Large intestine (tissue), 3 donors: ENCODE results near the gene TP53TG5. TPM values are rescaled to one million over a fixed set of nuclear protein-coding genes. Genes with fewer than 3 reads are reported as not detected.

Experiments
- DNase-seq, 2 donors: peaks; one replicate each; pipeline versions ENCODE4 v3.0.0 to v3.0.0-alpha.2; 2013
- H3K27ac ChIP-seq: one replicate; pipeline ENCODE4 v1.5.1; 2013; ENCODE audit warnings: low read length
- H3K27me3 ChIP-seq: 2 replicates; pipeline ENCODE4 v1.6.1; 2013; ENCODE audit warnings: low read length; ENCODE audit not compliant: control insufficient read depth, insufficient read depth
- H3K36me3 ChIP-seq: 2 replicates; pipeline ENCODE4 v1.6.1; 2013; ENCODE audit warnings: low read length; ENCODE audit not compliant: control insufficient read depth, insufficient read depth
- H3K4me1 ChIP-seq: one replicate; pipeline ENCODE4 v1.6.1; 2013; ENCODE audit warnings: low read length; ENCODE audit not compliant: control insufficient read depth, insufficient read depth
- H3K4me3 ChIP-seq: one replicate; pipeline ENCODE4 v1.5.1; 2013; ENCODE audit warnings: low read length
- H3K9me3 ChIP-seq: one replicate; pipeline ENCODE4 v1.6.1; 2013; ENCODE audit warnings: mild to moderate bottlenecking, low read depth, low read length, moderate library complexity; ENCODE audit not compliant: control insufficient read depth
- WGBS: methylation state at CpG from one replicate; pipeline ENCODE4 v1.1.5; 2013; ENCODE audit warnings: low lambda C conversion rate; ENCODE audit not compliant: insufficient coverage; 5-methylcytosine and 5-hydroxymethylcytosine counted together
- polyA plus RNA-seq: library from polyadenylated mRNA; unstranded; fragments of 120-200 nt; gene quantifications from one replicate; pipeline ENCODE4 v1.2.1, GENCODE V29; 2013

TP53TG5 gene
- polyA plus RNA-seq, 1 donor, result 0.78 TPM

DNA sequence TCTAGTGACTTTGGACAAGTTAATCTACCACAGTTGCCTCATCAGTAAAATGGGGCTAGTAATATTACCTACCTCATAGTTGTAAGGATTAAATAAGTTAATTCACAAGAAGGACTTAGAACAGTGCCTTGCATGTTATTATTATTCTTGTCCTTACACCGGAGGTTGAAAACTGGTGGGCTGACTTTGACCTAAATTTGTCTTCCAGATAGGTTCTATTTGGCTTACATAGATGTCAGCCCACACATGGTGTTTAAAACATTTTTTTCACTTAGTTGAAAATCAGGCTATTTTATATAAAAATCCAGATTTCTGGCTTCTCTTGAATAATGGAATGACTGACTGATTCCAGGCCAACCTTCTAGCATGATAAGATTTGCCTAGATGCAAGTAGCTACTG, 11.9 kb downstream of the TP53TG5 start:
- Histone ChIP-seq H3K27me3 (no peaks in the 10 kb centered on the region), H3K9me3 (no peaks in the 10 kb centered on the region), H3K4me1 (peaks cover 22% of the 10 kb centered on the region), H3K27ac (no peak overlapping the region), H3K4me3 (no peak overlapping the region), H3K36me3 (peaks cover 30% of the 10 kb centered on the region)
- no CpG with 5 or more reads among the region's 1 CpG for WGBS
- DNase-seq, result no peak

DNA sequence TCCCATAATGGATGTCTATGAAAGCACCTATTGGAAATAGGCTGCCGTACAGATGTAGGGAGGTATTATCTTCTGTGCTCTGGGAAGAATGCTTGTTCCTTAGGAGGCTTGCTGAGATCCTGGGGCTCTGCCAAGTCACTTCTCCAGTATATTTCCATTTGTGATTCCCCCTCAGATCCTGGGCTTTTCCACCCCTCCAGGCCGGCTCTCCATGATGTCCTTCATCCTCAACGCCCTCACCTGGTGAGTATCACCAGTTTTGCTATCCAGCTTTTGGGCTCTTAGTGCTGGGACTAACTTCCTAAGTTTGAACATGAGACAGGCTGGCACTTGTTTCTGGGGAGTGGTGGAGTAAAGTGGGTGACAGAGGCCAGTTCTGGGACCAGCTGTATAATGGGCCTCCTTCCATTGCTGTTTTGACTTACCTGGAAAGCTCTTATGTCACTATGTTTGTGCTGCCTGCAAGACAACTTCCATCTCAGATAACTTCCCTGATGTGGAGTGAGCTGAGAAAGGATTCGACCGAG, 12.6 kb downstream of the TP53TG5 start:
- H3K4me1 ChIP-seq, result peaks cover 17% of the 10 kb centered on the region
- no peak overlapping the region for H3K27ac ChIP-seq
- no CpG with 5 or more reads among the region's 5 CpGs for WGBS
- H3K36me3 ChIP-seq, result peaks cover 30% of the 10 kb centered on the region
- DNase-seq, result no peak
- no peaks in the 10 kb centered on the region for H3K27me3 ChIP-seq
- H3K4me3 ChIP-seq, result no peak overlapping the region
- H3K9me3 ChIP-seq, result no peaks in the 10 kb centered on the region

DNA sequence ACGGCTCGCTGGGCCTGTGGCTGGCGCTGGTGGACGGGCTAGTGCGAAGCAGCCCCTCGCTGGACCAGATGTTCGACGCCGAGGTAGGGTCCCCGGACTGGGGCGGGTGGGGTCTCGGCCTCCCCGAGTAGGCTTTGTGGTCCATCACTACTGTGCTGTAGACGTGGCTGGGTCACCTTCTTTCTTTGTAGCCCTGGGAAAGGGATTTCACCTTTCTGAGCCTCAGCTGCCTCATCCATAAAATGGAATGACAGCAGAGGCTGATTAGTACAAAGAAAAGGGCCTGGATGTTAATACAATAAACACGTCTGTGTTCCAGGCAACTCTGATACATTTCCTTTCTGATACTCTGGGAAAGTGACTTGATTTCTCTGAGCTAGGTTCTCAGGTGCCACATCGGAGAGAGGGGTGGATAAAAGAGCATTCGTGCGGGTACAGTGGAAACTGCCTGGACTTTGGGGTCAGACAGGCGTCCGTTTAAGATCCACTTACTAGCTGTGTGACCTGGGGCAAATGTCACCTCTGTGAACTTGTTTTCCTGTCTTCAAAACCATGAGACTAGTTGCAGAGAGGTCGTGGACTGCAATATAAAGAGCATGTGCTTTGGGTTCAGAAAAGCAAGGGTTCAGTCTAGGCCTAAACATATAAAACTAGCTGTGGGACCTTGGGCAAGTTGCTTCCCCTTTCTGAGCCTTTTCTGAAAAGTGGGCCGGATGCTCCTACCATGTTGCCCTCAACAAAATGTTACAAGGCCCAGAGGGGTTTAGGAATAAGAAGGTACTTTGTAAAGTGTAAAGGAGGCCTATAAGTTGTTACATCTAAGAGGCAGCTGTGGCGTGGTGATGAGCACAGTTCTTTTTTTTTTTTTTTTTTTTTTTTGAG, 14.3 kb downstream of the TP53TG5 start:
- H3K36me3 ChIP-seq, result peaks cover 30% of the 10 kb centered on the region
- 0% methylated on average over 1 of the region's 23 CpGs for WGBS
- peak overlapping the region; percentile 83 for H3K4me3 ChIP-seq
- H3K27ac ChIP-seq, result peak overlapping the region; percentile 96
- no peaks in the 10 kb centered on the region for H3K27me3 ChIP-seq
- peak in 1 of 2 donors; percentile 55 for DNase-seq
- no peaks in the 10 kb centered on the region for H3K9me3 ChIP-seq
- H3K4me1 ChIP-seq, result peaks cover 15% of the 10 kb centered on the region

DNA sequence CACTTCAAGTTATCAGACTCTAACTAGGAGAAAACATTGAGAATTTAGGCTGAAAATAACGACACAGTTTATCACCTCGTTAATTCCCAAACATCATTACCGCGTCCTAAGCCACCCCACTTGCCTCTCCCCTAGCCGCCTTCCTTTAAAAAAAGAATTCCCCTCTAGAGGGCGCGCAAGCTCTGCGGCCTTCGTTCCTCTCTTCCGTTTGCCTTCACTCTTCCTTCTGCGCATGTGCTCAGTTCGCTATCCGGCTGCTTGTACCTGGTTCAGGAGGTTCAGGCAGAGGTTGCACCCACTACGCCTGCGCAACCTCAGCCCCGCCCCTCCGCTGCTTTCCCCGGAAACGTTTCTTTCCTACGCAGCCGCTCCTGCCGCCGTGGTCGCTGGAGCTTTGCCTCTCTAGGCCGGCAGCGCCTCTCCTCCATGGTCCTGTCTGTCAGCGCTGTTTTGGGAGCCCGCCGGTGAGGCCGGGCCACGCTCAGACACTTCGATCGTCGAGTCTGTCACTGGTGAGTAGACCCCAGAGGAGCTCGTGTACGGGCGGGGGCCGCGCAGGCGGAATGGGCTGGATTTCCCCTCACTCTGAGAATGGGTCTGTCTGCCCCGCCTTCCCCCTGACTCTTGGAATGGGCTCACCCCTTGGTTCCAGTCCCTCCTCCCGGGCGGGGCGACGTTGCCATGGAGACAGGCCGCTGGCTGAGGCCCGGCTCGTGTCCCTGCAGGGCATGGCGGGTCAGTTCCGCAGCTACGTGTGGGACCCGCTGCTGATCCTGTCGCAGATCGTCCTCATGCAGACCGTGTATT, 15.1 kb downstream of the TP53TG5 start, which contains the start of gene SYS1:
TSS of gene SYS1 (plus strand) at position 353 of the 807 bp plus-strand sequence. CDS start at position 729, 376 bp downstream.
- DNase-seq, result peak; percentile 99
- Histone ChIP-seq H3K4me1 (peaks cover 19% of the 10 kb centered on the region), H3K27me3 (no peaks in the 10 kb centered on the region), H3K9me3 (no peaks in the 10 kb centered on the region), H3K36me3 (peaks cover 26% of the 10 kb centered on the region), H3K27ac (peak within 1 kb of the TSS; percentile 96), H3K4me3 (peak within 1 kb of the TSS; percentile 83)
- WGBS, result no CpG with 5 or more reads among the region's 55 CpGs

DNA sequence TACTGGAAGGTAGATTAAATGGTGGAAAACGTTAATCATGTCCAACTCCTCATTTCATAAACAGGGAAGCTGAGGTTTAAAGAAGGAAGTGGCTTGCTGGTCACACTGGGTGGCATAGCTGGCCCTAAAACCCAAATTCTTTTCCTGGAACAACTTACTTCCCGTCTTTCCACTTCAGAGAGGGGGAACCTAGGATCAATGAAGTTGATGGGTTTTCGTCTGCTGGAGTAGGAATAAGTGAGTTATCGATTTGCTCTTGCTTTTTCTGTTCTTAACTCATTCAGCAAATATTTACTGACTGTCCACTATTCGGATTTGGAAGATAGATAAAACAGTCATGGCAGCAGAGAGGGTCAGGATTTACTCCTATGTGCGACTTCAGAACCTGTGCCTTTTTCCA, 16.3 kb downstream of the TP53TG5 start:
- DNase-seq, result no peak
- Histone ChIP-seq H3K36me3 (peaks cover 14% of the 10 kb centered on the region), H3K4me1 (peaks cover 17% of the 10 kb centered on the region), H3K4me3 (no peak overlapping the region), H3K27ac (no peak overlapping the region), H3K27me3 (no peaks in the 10 kb centered on the region), H3K9me3 (no peaks in the 10 kb centered on the region)
- WGBS, result no CpG with 5 or more reads among the region's 6 CpGs

DNA sequence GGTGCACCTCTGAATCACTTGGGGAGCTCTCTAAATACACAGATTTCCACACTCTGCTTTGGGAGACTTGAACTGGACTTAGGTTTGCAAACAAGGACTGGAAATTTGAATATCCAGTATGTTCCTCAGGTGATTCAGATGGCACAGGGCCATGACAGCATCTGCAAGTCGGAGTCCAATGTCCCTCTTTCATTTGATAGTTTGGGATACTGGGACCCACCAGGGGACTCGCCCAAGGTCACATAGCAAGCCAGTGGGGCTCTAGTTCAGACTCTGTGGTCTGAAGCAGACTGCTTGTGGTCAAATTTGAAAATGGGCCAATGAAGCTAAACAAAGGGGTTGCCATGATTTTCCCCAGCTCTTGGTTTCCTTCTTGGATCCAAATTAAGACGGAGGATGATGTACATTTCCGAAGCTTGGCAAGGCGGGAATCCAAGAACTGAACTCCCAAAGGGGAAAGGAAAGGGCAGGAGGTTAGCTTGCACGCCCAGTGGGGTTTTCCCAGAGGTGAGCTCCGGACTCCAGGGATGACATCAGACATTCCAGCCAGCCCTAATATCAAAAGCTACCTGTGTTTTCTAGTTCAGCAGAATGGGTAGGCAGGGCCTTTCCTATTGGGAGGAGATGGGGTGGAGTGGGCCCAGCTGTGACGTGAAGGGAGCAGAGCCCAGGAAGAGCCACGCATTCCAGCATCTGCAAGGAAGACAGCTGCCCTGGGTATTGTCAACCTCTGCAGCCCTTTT, 18.5 kb downstream of the TP53TG5 start:
- DNase-seq, result peak in 1 of 2 donors; percentile 63
- H3K4me3 ChIP-seq, result no peak overlapping the region
- H3K27ac ChIP-seq, result no peak overlapping the region
- no peaks in the 10 kb centered on the region for H3K27me3 ChIP-seq
- H3K4me1 ChIP-seq, result peaks cover 17% of the 10 kb centered on the region
- H3K9me3 ChIP-seq, result no peaks in the 10 kb centered on the region
- WGBS, result no CpG with 5 or more reads among the region's 9 CpGs
- no peaks in the 10 kb centered on the region for H3K36me3 ChIP-seq

DNA sequence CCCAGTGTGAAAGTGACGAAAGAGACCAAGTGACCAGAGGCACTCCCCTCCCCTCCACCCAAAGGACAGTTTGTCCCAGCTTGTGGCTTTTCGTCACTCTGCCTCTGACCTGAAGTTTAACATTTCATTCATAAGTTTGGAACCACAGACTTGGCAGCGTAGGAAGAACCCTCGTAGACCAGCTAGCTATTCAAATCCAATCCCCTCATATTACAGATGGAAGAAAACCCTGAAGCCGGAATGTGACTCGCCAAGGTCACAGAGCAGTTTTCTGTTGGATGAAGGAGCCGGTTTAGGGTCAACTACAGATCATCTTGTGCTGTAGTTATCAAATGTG, 19.1 kb downstream of the TP53TG5 start:
- peaks cover 16% of the 10 kb centered on the region for H3K4me1 ChIP-seq
- WGBS, result 80% methylated on average over 1 of the region's 7 CpGs

DNA sequence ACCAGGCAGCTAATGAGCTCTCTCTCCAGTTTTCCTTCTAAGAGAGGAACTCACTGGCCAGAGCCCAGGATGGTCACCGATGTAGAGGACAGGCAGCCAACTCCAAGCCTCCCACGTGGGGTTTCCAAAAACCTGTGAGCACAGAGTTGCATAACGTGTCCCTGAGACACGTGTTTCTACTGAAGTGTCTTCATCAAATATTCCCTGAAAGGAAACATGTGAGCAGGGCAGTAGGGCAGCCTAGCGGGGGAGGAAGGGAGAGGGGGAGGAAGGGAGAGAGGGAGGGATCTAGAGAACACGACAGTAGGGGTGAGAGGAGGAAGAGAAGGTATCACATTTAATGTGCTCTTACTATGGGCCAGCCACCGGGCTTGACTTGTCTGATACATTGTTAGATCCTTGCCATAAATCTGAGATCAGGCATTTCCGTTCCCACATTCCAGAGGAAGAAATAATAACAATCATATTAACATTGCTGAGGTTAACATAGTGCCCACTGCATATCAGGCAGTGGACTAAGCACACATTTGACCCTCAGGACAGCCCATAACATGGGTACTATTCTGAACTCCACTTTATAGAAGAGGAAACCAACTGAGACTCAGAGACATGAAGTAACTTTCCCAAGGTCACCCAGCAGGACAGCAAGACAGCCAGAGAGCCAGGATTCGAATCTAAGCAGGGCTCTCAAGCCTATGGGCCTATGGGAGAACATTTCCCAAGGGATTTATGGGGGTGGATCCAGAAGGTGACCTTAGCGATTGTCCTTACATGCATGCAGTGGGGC, 19.6 kb downstream of the TP53TG5 start:
- Histone ChIP-seq H3K27ac (no peak overlapping the region), H3K9me3 (no peaks in the 10 kb centered on the region), H3K36me3 (no peaks in the 10 kb centered on the region), H3K4me1 (peaks cover 11% of the 10 kb centered on the region), H3K4me3 (no peak overlapping the region), H3K27me3 (no peaks in the 10 kb centered on the region)
- peak in 1 of 2 donors; percentile 64 for DNase-seq
- no CpG with 5 or more reads among the region's 10 CpGs for WGBS

More for the DNA sequence above, 19.1 kb downstream of the TP53TG5 start:
- H3K36me3 ChIP-seq, result no peaks in the 10 kb centered on the region
- H3K27ac ChIP-seq, result no peak overlapping the region
- H3K27me3 ChIP-seq, result no peaks in the 10 kb centered on the region
- no peak overlapping the region for H3K4me3 ChIP-seq
- no peaks in the 10 kb centered on the region for H3K9me3 ChIP-seq
- no peak for DNase-seq

DNA sequence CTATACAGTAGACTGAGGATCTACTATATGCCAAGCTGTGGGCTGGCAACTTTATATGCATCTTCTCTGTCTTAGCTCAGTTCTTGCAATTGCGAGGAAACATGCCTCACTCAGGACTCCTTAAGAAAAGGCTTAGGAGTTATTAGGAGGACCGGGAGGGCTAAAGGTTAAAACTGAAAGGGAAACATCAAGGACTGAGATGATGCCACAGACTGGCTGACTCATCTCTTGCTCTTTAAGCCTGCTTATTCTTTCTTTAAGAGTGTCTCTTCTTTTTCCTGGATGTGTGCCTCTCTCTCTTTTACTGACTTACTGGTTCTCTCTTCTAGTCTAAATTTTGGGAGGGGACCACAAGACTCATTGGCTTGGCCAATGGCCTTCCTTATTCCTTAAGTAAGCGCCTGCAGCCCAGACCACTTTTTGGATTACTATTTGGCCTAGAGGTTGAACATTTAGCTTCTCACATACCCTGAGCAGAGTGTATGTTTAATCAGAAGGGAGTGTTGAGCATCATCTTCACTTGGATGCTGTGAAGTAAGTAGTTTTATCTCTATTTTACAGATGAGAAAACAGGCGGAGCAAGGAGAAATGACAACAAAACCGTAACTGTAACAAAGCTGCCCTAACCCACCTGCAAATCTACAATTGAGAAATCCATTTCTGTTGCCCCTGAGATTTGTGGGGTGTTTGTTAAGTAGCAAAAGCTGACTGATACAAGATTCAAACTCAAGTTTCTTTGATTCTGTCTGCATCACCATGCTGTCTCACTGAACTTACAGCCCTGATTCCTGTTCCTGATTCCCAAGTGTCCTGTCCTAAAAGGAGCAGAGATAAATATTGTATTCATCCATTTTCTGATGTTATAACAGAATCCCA, 22.7 kb downstream of the TP53TG5 start:
- Histone ChIP-seq H3K36me3 (no peaks in the 10 kb centered on the region), H3K4me3 (no peak overlapping the region), H3K27me3 (no peaks in the 10 kb centered on the region), H3K4me1 (peaks cover 10% of the 10 kb centered on the region), H3K27ac (no peak overlapping the region), H3K9me3 (no peaks in the 10 kb centered on the region)
- no CpG with 5 or more reads among the region's 5 CpGs for WGBS
- peak in 1 of 2 donors; percentile 63 for DNase-seq
